ELR (cell line): ENCODE data around the gene MSX1.

Source experiments
- DNase-seq: peaks from one replicate; pipeline ENCODE4 v3.0.0-alpha.2; 2015; ENCODE audit warnings: low read depth

Gene MSX1

DNA sequence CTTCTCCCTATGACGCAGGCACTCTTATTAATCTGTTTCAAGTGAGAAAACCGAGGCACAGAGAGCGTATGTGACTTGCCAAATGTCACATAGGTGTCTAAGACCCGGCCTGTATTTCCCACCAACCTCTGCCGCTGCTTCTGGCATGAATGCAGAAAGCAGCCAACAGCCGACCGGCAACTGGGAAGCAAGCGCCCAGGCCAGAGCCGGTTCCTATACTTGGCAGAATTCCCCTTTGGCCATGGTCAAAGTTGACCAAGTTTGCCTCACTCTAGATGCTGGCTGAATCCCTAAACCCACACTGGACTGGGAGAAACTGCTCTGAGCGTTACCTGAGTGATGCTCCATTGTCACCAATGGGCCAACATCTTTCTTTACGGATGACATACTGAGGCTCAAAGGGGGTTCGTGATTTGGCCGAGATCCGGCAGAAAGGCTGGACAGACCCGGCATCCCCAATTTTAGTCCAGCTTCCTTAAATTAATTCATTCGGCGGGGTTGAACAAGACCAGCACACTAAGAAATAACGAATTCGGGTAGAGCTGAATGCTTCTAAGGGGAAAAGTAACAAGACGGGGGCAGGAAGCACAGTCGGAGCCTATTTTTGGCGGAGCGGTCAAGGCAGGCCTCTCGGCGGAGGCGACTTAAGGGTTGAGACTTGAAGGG lies 11.2 kb downstream of the MSX1 start:
- no peak for DNase-seq

GRCh38 chr4:4871242-4871572 lies 11.7 kb downstream of the MSX1 start:
- no peak for DNase-seq

DNA sequence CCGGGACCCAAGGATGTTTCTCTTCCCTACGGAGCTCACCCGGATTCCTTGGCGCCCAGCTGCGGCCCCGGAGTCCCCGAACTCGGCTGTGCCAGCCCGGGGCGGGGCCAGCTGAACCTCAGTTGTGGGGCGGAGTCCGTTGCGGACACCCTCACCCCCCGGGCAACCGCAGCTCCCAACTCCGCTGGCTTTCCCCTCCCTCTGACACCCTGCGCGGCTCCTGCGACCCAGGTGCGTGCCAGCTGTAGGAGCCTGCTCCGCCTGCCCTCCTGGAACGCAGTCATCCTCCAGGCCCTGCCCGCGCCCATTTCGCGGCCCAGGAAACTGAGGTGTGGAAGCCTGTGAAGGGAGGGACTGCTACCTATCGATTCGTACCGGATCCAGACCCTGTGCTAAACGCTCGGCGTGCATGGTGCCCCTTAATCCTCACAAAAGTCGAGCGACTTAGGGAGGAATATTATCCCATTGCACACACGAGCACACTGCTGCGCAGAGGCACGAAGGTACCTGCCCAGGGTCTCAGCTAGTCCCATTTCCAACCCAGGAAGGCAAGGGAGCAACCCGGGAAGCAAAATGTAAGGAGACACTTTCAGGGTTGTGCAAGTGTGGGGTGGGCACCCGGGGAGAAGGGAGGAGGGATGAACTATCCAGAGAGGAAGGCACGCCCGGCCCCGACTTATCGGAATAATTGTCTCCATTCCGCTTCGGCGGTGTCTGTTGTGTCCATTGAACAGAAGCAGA lies 12.3 kb downstream of the MSX1 start:
- no peak for DNase-seq

DNA sequence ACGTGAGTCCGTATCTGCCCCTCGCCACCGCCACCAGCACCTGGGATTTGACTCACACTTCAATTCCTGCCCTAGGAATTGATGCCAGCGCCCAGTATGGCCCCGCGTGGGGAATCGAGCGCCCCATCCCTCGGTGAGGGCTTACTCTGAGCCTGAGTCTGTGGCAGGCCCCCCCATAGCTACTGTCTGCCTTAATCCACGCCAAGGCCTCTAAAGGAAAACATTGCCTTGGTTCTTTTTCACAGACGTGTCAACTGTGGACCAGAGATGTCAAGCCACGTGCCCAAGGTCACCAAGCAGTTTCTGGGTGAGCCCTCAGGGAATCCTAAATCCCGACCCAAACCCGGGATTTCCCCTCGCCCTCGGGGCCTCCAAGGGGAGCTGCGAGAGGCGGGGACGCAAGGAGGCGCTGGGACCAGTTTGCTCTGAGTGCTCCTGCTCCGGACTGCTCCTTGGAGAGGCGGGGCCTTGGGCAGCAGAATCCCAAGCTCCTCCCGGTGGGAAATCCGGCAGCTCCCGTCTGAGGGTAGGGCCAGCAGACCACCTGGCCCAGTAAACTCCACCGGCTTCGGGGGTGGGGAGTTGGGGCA lies 12.9 kb downstream of the MSX1 start:
- no peak for DNase-seq

- no peak for DNase-seq
Observed at GRCh38 chr4:4873203-4873602, 13.7 kb downstream of the MSX1 start.

DNA sequence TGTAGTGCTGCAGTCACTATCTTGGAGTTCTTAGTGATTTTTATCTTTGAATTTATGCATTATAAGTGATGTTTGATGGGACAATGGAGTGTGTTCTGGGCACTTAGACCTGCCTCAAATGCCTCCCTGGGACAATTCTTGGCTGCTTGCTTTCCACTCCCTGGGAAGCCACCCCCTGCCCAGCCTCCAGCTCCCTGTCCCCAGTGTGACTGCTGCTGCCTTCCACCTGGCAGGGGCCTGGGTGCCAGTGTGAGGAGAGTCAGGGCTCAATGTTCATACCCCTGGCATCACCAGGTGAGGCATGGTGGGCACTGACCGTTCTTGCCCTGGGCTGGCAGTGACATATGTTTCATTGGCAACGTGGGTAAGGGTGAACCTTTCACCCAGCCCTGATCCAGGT lies 14.8 kb downstream of the MSX1 start:
- no peak for DNase-seq

GRCh38 chr4:4875147-4875546 lies 15.7 kb downstream of the MSX1 start:
- DNase-seq = no peak

- no peak for DNase-seq
Observed at GRCh38 chr4:4875611-4876010, 16.1 kb downstream of the MSX1 start.

GRCh38 chr4:4876945-4877661 lies 17.6 kb downstream of the MSX1 start:
- no peak for DNase-seq

DNA sequence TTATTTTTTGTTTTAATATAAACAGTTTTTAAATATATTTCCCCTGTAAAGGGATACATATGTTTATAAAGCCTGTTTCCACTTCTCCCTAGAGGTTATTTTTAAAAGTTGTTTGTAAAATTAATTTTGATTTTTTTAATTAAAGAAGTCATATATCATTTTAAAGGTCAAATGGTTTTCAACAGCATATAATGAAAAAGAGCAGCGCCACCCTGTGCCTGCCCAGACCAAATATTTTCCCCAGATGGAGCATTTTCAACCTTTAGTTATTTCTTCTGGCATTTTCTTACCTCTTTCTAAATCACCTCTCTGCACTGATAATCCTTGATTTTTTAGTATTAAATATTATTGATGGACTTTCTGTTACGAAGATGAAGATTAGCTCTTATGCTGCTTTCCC lies 21.0 kb downstream of the MSX1 start:
- DNase-seq = peak; percentile 23

DNA sequence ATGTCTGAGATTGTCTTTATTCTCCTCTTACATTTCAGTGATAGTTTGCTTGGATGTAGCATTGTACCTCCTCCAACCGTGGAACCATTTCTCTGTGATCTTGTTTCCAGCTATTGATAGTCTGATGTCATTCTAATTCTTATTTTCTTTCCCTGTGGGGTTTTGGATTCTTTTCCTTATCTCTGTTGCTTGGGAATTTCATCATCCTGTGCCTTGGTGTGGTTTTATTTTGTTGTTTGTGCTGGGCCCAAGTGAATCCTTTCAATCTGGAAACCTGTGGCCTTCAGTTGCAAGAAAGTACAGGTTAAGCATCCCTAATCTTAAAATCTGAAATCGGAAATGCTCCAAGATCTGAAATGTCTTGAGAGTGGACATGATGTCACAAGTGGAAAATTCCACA lies 22.0 kb downstream of the MSX1 start:
- no peak for DNase-seq

GRCh38 chr4:4884611-4885010 lies 25.1 kb downstream of the MSX1 start:
- DNase-seq = no peak

GRCh38 chr4:4887426-4887825 lies 28.0 kb downstream of the MSX1 start:
- no peak for DNase-seq

- no peak for DNase-seq
Observed at GRCh38 chr4:4888695-4889094, 29.2 kb downstream of the MSX1 start.

DNA sequence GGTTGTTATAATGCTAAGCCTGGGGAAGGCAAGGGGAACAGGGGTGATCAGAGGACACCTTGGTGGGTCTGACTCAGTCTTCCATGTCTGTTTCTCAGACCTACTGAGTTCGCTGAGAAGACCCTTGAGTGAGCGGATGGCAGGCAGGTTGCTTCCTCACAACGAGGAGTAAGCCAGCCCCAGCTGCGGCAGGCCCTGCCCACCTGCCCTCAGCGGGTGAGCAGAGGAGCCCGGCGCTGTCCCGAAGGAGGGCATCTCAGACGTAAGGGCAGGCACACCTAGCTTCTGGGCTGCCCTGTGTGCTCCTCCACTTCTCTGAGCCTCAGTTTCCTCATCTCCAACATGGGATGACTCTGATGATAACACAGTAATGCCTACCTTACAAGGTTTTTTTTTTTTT lies 30.3 kb downstream of the MSX1 start:
- DNase-seq = no peak

GRCh38 chr4:4890574-4891255 lies 31.2 kb downstream of the MSX1 start:
- DNase-seq = no peak

- DNase-seq = no peak
Observed at GRCh38 chr4:4893721-4894120, 34.3 kb downstream of the MSX1 start.

DNA sequence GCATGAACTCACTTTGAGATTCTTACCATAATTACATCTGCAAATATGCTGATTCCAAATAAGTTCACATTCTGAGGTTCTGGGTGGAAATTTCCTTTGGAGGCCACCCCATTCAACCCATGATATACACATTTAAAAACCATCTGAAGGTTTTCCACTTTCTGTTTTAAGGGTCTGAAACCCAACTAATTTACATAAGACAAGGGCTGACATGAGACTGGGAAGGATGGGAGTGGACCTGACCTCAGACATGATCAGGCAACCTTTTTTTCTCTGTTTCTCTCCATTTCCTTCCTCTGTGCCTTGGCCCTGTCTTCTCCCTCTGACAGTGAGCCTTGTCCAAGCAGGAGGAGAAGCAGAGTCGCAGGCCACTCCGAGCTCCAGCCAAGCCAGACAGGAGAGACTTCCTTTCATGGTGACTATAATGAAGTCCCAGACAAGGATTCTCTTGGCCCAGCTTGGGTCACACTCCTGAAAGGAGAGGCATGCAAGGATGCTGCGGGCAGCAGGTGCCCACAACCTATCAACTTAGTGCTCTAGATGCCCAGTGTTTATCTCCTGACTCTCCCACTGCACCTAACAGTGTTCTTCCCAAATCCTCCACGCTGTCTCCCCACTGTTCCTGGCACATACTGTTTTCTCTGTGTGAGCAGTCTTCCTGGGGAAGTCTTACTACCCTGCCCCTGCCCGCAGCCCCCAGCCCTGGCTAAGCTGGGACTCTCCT lies 39.9 kb downstream of the MSX1 start:
- DNase-seq = no peak

GRCh38 chr4:4901877-4902276 lies 42.4 kb downstream of the MSX1 start:
- DNase-seq = no peak

DNA sequence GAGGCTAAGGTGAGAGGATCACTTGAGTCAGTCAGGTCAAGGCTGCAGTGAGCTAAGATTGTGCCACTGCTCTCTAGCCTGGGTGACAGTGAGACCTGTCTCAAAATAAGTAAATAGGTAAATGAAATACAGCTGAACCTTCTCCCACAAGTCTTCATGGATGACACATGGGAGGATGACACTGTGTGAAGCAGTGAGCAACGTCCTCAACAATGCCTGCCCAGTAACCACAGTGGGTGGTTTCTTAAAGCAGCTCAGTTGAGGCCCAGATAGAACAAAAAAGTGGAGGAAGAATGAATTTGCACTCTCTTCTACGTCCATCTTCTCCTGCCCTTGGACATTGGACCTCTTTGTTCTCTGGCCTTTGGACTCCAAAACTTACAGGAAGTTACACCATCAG lies 52.7 kb downstream of the MSX1 start:
- DNase-seq = no peak

GRCh38 chr4:4913147-4913561 lies 53.7 kb downstream of the MSX1 start:
- no peak for DNase-seq
